Retinal pigment epithelial cell (primary cell): Measurements from ENCODE around the gene PKD1L1.
"Not testable (repeated sequence)": the region's sequence is repeated elsewhere in the genome, so short reads cannot be mapped to it uniquely, and the experiment has no call there.

ENCODE experiments used
- DNase-seq: peaks from one replicate; pipeline ENCODE4 v3.0.0-alpha.2; 2010; ENCODE audit warnings: low read depth
- H3K4me3 ChIP-seq: 2 replicates; pipeline ENCODE4 v1.5.1; 2011; ENCODE audit warnings: mild to moderate bottlenecking, low read length, control low read depth, moderate library complexity
- TF ChIP-seq, protein P1 (sequence below): conservative IDR thresholded peaks from 2 replicates; pipeline ENCODE4 v1.5.1; 2011; ENCODE audit warnings: low read depth, low read length, control low read depth, inconsistent platforms

PKD1L1 gene

DNA sequence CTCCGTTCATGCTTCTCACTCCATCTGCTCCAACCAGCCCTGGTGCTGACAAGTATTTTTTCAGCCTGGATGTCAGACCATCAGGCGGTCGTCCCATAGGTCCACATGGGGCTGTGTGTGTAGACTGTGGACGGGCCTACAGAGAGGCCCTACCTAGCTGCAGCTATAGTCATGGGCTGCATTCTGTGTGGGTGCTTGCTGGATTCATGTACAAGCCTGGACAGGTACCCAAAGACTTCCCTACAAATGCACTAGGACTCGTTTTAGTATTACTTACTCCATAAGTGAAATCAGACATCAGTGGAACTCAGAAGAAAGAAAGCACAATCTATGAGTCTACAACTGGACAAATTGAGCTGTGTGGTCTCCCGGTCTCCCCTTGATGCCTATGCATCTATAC, 146.8 kb downstream of the PKD1L1 start:
- TF ChIP-seq, protein P1, sequence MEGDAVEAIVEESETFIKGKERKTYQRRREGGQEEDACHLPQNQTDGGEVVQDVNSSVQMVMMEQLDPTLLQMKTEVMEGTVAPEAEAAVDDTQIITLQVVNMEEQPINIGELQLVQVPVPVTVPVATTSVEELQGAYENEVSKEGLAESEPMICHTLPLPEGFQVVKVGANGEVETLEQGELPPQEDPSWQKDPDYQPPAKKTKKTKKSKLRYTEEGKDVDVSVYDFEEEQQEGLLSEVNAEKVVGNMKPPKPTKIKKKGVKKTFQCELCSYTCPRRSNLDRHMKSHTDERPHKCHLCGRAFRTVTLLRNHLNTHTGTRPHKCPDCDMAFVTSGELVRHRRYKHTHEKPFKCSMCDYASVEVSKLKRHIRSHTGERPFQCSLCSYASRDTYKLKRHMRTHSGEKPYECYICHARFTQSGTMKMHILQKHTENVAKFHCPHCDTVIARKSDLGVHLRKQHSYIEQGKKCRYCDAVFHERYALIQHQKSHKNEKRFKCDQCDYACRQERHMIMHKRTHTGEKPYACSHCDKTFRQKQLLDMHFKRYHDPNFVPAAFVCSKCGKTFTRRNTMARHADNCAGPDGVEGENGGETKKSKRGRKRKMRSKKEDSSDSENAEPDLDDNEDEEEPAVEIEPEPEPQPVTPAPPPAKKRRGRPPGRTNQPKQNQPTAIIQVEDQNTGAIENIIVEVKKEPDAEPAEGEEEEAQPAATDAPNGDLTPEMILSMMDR = no peak
- no peak overlapping the region for H3K4me3 ChIP-seq
- no peak for DNase-seq

DNA sequence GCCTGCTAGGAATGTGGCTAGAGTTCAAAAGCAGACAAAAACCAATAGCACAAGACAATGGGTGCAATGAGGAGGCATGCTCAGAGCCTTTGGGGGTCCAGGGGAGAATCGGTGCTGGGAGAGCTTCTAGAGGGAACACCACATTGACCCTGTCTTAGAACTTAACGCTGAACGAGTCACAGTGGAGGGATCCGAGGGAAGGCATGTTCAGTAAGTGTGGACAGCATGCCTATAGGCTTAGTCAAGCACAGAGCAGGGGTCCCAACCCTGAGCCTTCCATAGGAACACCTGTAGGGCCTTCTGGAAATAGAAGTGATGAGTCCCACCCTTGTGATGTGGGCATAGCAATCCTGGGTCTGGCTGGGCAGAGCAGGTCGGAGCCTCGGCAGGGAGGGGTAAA, 148.7 kb downstream of the PKD1L1 start:
- H3K4me3 ChIP-seq = no peak overlapping the region
- no peak for DNase-seq
- TF ChIP-seq, protein P1 = no peak

DNA sequence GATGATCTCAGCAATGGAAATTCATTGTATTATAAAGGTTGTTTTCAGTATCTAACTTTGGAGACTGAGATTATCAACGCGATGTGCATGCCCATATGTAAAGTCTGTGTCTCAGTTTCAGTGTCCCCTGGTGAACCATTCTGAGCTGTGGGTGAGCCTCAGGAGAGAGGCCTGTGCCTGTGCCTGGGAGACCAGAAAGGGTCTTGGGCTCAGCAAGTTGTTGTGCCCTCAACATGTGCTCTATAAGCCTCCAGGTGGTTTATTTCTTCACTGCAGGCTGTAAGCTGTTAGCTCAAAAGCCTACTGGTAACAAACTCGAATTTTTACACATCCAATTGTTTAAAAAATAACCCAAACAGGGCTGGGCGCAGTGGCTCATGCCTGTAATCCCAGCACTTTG, 151.9 kb downstream of the PKD1L1 start:
- TF ChIP-seq, protein P1 = no peak
- H3K4me3 ChIP-seq = no peak overlapping the region

DNA sequence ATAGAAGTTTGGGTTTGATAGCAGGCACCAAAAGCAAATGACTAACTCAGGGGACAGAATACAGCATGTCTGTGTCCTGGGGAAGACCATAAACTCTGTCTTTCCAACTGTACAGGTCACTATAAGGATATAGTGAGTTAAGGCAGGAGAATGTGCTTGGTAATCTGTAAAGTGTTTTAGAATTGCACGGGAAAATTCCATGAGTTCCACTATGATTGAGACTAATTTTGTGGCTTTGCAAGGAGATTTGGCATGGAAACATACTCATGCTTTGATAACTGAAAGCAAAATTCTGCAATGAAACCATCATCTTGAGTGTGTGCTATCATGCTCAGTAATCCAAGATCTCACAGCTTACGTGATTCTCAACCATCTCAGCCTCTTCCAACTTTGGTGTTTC, 152.6 kb downstream of the PKD1L1 start:
- TF ChIP-seq, protein P1 = no peak
- H3K4me3 ChIP-seq = no peak overlapping the region
- no peak for DNase-seq

More for the DNA sequence above, 151.9 kb downstream of the PKD1L1 start:
- DNase-seq = no peak

DNA sequence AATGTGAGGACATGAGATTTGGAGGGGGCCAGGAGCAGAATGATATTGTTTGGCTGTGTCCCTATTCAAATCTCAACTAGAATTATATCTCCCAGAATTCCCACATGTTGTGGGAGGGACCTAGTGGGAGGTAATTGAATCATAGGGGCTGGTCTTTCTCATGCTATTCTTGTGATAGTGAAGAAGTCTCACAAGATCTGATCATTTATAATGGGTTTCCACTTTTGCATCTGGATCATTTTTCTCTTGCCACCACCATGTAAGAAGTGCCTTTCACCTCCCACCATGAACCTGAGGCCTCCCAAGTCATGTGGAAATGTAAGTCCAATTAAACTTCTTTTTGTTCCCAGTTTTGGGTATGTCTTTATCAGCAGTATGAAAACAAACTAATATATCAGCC, 153.1 kb downstream of the PKD1L1 start:
- not testable (repeated sequence) for H3K4me3 ChIP-seq, DNase-seq

DNA sequence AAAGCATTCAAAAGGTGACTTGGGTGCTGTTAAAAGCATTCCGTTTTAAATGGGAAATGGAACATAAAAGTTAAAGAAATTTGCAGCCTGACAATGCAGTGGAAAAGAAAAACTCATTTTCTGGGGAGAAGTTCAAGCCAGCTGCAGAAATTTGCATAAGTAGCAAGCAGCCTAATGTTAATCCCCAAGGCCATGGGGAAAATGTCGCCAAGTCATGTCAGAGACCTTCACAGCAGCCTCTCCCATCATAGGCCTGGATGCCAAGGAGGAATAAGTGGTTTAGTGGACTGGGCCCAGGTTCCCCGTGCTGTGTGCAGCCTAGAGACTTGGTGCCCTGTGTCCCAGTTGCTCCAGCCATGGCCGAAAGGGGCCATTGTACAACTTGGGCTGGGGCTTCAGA, 154.2 kb downstream of the PKD1L1 start:
- no peak for DNase-seq
- TF ChIP-seq, protein P1 = no peak
- no peak overlapping the region for H3K4me3 ChIP-seq

DNA sequence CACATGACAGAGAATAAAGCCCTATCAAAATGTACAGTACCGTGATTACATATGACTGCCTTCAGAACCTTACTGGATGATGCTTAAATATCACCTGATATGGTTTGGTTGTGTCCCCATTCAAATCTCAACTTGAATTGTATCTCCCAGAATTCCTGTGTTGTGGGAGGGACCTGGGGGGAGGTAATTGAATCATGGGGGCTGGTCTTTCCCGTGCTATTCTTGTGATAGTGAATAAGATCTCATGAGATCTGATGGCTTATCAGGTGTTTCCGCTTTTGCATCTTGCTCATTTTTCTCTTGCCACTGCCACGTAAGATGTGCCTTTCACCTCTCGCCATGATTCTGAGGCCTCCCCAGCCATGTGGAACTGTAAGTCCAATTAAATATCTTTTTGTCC, 155.1 kb downstream of the PKD1L1 start:
- not testable (repeated sequence) for H3K4me3 ChIP-seq, DNase-seq

DNA sequence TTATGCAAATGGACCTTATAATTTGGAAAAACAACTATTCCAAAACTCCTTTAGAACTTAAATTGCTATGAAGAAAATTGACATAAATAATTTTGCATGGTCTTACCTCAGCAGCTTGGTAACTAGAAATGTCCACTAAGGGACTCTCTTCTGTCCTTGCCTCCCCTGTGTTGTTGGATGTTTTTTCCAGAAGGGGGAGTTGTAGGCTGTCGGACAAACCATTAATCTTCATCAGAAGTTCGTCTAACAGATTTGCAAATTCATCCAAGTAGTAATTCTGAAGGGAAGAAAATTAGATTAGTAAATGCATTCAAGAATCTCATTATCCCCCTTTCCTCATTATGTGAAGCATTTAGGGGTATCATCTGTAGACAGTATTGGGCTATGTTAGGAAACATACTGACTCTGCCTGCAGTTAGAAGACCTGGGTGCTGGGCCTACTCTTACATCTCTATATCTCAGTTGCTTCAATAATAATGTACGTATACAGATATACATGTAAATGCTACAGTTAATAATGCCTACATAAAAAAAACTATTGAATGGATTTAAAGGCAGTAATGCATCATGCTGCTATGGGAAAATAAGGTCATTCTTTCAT, 155.6 kb downstream of the PKD1L1 start:
- TF ChIP-seq, protein P1 = peak; percentile 73
- no peak overlapping the region for H3K4me3 ChIP-seq
- no peak for DNase-seq
